GM20000 (cell line): Measurements from ENCODE around the gene SPRY4.
"Not testable (repeated sequence)": the region's sequence is repeated elsewhere in the genome, so short reads cannot be mapped to it uniquely, and the experiment has no call there.

Experiments
- DNase-seq: peaks from one replicate; pipeline ENCODE4 v3.0.0; 2012; ENCODE audit warnings: low spot score
- CTCF ChIP-seq: IDR thresholded peaks from 2 replicates; pipeline ENCODE4 v1.5.1; 2012; ENCODE audit warnings: mild to moderate bottlenecking, control low read depth; ENCODE audit errors: extremely low read depth, missing control alignments

The SPRY4 gene

DNA sequence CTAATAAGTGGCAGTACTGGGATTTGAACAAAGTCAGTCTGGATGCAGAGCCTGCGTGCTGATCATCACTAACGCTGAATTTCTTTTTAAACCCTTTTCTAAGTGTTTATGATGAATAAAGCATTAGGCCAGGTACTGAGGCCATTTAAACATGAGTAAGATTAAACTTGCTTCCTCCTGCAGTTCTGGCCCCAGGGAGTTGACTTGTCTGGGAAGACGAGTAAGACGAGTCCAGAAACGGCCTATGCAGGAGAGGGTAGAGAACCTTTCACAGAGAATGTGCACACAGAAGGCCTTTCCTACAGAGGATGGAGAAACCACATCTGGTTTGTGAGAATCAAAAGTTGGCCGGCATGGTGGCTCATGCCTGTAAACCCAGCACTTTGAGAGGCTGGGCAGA, 42.9 kb downstream of the SPRY4 start:
- no peak for TF ChIP-seq CTCF
- DNase-seq: no peak

DNA sequence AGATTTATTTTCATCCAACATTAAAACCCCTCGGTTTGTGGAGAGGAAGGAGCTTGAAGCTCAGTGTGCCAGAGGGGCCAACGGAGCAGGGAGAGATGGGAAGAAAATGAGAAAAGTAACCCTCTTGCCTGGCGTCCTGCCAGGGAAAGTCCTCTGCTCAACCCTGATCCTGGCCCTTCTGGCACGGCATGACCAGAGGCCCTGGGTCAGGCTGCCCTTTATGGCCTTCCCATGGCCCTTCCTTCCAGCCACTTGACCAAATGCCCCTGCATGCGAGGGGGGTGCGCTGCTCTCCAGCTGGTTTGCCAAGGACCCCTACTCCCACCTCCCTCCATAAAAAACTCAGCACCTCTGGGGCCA, 43.8 kb downstream of the SPRY4 start:
- no peak for DNase-seq
- no peak for TF ChIP-seq CTCF

DNA sequence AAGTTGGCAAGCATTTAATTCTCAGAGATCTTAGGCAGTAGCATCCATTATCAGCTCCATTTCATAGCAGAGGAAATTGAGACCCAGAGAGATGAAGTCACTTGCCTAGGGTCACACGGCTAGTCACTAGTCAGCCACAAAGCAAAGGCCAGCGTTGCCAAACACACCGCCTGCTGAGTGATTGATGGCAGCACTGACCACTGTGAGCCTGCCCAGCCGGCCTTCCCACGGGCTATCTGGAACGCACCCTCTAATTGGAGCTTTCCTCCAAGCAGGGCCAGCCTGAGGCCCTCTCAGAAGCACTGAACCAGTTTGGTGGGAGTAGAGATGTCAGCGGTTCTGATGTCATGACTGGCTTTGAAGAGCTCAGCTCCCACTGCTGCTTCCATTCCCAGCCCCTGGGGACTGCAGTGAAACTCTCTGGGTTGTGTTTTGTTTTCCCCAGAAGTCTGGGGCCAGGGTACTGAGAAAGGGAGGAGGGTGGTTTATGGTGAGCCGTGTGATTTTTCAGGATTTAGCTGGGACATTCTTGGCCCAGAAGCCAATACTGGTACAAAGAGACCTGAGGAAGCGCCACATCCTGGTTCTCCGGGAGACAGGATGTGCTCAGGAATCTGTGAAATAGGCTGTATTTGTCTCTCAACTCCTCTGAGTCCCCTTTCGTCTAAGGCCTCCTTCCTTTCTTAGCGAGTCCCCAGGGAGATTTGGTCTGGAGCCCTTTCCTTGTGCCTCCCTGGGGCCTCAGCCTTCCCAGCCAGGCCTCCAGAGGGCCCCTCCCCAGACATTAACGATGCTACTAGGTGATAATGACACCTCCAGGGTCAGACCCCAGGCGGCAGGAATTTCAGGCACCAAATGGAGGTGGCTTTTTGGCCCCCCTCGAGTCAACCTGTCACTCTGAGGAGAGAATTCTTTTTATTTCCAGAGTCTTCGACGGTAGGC, 44.5 kb downstream of the SPRY4 start:
- no peak for TF ChIP-seq CTCF

GRCh38 chr5:142278627-142279026, 46.2 kb downstream of the SPRY4 start:
- no peak for TF ChIP-seq CTCF
- DNase-seq: no peak

More for the DNA sequence above, 44.5 kb downstream of the SPRY4 start:
- DNase-seq: no peak

DNA sequence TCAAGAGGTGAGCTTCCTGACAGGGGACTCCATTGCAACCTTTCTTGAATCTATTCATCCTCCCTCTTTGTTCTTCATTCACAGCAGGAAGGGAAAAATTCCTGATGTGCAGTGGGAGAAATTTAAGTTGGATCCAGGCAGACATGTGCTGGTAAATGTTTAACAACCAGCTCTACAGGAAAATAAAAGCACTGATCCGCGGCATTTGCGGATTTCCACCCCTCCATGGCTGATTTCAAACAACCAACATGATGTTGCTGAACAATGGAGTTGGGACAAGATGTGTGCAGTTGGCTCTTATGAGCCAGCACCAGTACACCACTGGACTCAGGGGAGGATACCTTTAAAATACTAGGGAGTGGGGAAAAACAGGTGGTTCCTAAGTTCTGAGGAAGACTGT, 47.0 kb downstream of the SPRY4 start:
- TF ChIP-seq CTCF: no peak
- DNase-seq: no peak

- no peak for TF ChIP-seq CTCF
- DNase-seq: no peak
These were observed 48.3 kb downstream of the SPRY4 start for GRCh38 chr5:142276517-142276916.

- no peak for DNase-seq
- no peak for TF ChIP-seq CTCF
These were observed 49.3 kb downstream of the SPRY4 start for GRCh38 chr5:142275496-142275895.

DNA sequence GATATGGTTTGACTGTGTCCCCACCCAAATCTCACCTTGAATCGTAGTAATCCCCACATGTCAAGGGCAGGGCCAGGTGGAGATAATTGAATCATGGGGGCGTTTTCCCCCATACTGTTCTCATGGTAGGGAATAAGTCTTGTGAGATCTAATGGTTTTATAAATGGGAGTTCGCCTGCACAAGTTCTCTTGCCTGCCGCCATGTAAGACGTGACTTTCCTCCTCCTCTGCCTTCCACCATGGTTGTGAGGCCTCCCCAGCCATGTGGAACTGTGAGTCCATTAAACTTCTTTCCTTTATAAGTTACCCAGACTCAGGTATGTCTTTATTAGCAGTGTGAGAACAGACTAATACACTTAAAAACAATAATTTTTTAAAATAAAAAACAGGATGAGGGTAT, 52.2 kb downstream of the SPRY4 start:
- DNase-seq: not testable (repeated sequence)

- DNase-seq: not testable (repeated sequence)
These were observed 60.7 kb downstream of the SPRY4 start for GRCh38 chr5:142264084-142264483.
